KBM-7 (cell line): ENCODE measurements around the gene SUSD1.
"Not testable (repeated sequence)": the region's sequence is repeated elsewhere in the genome, so short reads cannot be mapped to it uniquely, and the experiment has no call there.

ENCODE experiments used
- DNase-seq: peaks from one replicate; pipeline ENCODE4 v3.0.0-alpha.2; 2015
- in situ Hi-C: fragments of 300-500 bp; cut with MboI; formaldehyde crosslinking; loops from 2 replicates; pipeline ENCODE4 v1.14.3; 2020; ENCODE audit warnings: low sequenced_read_pairs, low pct_unique_long_range_greater_than_20kb, mixed read lengths

Gene SUSD1

DNA sequence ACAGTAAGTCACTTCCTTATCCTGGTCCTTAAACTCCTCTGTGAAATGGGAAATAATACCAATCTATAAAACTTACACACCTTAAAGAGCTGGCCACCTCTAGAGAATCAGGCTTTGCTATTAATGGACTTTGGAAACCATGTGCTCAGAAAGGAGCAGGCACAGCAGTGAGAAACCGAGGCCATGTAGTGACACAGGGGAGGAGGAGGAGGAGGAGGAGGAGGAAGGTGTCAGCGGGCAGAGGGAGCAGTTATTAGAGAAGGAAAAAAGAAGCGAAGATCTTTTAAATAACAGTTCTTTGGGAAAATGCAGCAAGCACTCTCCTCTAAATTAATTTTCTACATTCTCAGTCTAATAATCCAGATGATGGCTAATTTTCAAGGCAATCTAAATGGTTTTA is 38.0 kb downstream of the SUSD1 start:
- DNase-seq: no peak
- in situ Hi-C loops: no loop called here

DNA sequence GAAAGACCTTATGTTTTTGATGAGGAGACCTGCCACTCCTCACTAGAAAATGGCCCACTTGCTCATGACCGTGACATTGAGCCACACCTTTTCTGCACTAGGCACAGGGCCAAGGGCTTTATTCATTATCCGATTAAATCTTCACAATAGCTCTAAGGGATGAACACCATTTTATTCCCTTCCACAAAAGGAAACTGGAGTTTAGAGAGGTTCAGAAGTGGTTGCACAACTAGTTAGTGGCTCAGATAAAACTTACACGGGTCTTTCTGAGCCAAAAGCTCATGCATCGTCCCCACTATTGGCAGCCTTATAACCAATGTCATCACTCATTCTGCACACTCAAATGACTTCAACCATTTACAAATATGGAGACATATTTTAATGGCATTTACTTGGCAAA is 39.4 kb downstream of the SUSD1 start:
- DNase-seq: no peak
- in situ Hi-C loops: no loop called here

DNA sequence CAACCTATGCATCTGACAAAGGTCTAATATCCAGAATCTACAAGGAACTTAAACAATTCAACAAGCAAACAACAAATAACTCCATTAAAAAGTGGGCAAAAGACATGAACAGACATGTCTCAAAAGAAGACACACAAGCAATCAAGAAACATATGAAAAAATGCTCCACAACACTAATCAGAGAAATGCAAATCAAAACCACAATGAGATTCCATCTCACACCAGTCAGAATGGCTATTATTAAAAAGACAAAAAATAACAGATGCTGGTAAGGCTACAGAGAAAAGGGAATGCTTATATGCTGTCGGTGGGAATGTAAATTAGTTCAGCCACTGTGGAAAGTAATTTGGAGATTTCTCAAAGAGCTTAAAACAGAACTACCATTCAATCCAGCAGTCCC is 41.3 kb downstream of the SUSD1 start:
- DNase-seq, in situ Hi-C loops: not testable (repeated sequence)

DNA sequence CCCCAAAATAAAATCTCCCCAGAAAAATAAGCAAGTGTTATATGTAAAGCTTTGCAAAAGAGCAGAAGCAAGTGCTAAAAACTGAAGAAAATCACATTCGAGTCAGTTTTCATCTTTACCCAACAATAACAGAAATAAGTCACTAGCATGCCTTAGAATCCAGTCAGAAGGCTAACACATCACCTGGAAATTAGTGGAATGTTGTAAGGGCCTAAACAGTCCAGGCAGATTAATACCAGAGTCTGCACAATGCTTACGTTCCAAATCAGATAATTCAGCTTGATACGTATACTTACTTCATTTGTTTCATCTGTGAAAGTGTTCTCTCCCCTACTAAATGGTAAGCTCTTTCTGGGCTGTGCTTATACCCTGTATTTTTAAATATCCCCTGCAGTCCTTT is 42.7 kb downstream of the SUSD1 start:
- in situ Hi-C loops: no loop called here
- no peak for DNase-seq

DNA sequence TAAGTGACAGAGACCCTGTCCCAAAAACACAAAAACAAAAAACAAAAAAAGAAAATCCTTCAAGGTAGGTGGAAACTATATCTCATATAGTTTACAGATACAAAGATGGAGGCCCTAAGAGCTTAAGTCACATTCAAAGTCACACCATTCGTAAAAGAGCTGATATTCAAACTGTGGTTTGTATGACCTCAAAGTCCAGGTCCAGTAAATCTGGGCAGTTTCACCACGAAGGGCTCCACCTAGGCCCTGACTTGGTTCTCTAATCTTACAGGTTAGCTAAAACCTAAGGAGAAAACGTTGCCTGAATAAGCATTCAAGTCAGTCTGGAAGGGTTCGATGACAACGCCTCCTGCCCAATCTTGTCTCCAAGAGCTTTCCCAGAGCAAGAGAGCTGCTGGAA is 44.1 kb downstream of the SUSD1 start:
- in situ Hi-C loops: no loop called here
- no peak for DNase-seq

DNA sequence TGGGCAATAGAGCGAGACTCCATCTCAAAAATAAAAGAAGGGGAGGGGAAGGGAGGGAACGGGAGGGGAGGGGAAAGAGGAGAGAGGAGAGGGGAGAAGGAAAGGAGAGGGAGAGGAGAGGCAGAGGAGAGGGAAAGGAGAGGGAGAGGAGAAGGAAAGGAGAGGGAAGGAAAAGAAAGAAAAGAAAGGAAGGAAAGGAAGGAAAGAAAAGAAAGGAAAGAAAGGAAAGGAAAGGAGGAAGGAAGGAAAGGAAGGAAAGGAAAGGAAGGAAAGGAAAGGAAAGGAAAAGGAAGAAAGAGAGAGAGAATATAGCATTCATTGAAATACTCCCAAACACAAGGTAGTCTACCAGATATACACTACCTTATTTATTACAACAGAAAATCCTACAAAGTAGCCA is 44.8 kb downstream of the SUSD1 start:
- DNase-seq: no peak
- in situ Hi-C loops: no loop called here

DNA sequence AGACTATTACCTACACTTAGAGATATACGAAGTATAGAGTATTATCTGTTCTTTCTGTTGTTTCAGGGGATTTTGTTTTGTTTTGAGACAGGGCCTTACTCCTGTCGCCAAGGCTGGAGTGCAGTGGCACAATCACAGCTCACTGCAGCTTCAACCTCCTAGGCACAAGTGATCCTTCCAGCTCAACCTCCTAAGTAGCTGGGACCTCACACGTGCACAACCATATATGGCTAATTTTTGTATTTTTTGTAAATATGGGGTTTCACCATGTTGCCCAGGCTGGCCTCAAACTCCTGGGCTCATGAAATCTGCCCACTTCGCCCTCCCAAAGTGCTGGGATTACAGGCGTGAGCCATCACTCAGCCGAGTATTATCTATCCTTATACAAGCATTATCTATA is 45.9 kb downstream of the SUSD1 start:
- in situ Hi-C loops: no loop called here
- no peak for DNase-seq

DNA sequence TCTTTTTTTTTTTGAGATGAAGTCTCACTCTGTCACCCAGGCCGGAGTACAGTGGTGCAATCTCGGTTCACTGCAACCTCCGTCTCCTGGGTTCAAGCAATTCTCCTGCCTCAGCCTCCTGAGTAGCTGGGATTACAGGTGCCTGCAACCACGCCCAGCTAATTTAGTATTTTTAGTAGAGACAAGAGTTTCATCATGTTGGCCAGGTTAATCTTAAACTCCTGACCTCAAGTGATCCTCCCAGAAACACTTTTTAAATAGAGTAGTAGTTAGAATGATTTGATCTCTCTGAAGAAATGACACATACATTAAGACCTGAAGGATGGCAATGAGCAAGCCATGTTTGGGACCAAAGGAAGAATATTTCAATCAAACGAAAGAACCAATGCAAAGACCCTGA is 46.7 kb downstream of the SUSD1 start:
- in situ Hi-C loops, DNase-seq: not testable (repeated sequence)

DNA sequence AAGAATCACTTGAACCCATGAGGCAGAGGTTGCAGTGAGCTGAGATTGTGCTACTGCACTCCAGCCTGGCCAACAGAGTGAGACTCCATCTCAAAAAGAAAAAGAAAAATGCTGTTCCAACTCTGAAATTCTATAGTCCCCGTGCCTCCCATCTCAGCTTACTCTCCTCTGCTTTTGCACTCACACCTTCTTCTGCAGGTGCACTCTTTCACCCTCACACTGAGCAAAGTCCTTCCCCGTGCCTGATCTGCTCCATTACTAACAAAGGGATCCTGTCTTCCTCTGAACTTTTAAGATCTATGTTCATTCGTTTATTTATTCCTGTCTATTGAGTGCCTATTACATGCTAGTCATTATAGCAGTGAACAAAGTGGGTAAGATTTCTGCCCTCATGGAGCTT is 47.8 kb downstream of the SUSD1 start:
- in situ Hi-C loops: no loop called here
- no peak for DNase-seq

DNA sequence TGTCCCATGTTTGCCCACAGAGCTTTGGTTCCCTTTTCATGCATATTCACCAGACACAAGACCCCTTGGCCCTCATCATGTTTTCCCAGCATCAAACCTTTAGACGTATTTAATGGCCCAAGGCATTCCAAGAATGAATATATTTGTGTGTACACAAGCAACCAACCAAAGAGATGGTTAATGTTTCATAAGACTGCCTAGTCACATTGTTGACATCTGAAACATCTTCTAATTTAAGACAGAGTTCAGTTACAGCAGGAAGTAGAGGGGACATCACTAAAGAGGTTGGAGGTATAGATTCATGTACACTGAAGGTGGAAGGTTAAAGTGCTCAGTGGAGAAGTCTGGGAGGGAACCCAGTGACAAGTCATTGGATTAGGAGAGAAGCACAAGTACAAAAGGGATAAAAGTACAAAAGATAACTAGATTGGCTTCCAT is 49.1 kb downstream of the SUSD1 start:
- in situ Hi-C loops: no loop called here
- no peak for DNase-seq

DNA sequence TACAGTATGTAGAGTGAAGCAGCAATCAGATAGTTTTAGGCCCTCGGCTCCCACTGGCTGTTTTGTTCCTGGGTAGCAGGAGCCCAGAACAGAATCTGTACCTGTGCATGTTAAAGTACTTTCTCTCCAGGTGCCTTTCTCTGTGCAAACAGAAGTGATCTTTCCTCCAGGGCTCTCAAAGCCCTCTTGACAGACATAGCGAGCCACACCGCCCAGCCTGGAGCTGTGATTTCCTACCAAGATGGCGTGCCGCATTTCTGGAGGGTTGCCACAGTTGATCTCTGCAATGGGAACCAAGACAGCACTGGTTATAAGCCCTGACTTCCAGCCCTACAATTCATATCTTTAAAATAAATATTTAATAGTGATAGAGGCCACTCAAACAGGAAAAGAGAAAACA is 50.9 kb downstream of the SUSD1 start:
- in situ Hi-C loops: no loop called here
- no peak for DNase-seq

DNA sequence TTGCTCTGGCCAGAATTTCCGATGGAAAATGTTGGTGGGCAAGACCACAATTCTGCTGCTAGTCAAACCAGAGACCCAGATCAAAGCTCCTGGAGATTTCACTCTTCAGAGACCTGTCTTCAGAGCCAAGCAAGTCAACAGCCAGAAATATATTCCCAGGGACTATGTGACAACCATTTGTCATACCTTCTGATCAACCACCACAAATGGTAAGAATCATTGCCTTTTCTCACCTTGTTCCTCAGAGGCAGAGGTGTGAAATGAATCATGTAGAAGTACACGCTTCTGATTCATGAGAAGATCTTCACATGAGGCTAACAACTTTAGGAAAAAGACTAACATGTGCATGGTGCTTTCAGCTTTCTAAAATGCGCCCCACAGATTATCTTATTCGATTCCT is 53.5 kb downstream of the SUSD1 start:
- in situ Hi-C loops: no loop called here
- DNase-seq: no peak

DNA sequence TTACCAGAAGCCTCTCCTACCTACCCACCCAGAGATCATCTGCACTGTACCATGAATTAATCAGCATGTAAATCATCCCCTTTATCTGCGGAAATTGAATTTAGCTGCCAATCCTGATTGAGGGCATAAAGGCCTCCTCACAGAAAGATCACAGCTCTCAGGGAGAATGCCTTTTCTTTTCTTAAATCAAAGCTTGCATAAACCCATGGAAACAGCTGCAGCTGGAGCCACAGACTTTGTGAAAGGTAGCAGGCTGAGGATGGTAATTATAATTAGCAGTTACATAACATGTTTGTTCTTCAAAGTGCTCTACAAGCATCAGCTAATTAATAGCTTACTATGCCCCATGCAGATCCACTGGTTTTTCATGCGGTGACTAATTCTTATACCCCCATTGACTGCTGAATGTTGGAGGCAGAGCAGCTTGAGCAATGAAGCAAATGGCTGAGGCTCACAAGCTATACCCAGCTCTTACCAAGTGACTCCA is 54.6 kb downstream of the SUSD1 start:
- in situ Hi-C loops: no loop called here
- DNase-seq: no peak

DNA sequence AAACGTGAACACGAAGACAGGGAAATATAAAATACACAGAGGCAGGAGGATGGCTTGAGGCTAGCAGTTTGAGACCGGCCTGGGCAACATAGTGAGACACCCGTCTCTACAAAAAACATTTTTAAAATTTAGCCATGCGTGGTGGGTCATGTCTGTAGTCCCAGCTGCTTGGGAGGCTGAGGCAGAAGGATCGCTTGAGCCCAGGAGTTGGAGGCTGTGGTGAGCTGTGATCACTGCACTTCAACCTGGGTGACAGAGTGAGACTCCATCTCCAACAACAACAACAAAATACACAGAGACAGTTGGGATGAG is 55.1 kb downstream of the SUSD1 start:
- in situ Hi-C loops: no loop called here
- no peak for DNase-seq

DNA sequence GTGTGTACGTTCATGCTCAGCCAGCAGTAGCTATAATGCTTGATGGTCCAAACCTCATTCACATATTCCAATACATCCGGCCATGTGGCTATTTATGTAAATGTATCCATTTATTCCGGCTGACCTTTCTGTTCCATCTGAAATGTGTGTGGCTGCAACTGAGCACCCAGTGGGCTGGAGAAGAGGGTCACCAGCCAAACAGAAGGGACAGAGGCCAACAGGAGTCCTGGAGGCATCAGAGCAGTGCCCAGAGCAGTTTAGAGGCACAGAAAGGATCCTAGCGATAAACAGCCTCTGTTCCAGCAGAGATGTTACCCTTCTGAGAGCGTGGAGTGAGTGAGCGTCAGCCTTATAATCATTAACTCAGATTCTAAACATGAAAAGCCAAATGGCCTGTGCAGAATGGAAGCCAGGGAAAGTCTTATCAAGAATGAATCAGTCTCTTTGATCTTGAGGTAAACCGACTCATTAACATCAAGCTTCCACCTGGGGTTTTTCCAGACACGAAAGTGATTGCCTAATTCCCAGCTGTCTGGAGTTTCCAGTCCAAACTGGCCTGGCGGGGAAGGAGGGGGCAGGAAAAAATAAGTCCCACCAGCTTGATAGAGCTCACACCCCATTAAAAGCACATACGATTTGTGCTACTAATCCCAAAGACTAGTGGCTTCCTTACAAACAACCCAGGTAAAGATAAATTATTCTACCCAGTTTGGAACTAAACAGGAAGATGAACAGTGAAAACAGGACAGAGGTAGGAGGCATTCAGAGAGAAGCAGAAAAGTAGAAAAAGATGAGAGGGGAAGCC is 55.7 kb downstream of the SUSD1 start:
- in situ Hi-C loops: no loop called here
- no peak for DNase-seq

DNA sequence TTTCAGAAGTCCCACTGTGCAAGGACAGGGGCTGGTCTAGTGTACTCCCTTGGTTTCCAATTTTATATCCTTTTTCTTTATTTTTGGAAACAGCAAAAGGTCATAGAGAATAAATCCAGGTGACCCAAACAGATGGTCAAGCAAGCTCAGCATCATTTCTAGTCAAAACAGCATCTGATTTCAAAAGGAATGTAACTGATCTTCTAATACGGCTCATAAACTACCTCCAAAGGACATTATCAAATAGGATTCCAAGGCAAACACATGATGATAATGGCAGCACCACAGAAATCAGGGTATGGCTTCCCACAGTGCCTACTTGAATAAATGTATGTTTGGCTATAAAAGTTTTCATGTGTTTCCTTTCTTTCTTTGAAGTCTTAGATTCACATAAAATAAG is 57.1 kb downstream of the SUSD1 start:
- no peak for DNase-seq
- in situ Hi-C loops: no loop called here

DNA sequence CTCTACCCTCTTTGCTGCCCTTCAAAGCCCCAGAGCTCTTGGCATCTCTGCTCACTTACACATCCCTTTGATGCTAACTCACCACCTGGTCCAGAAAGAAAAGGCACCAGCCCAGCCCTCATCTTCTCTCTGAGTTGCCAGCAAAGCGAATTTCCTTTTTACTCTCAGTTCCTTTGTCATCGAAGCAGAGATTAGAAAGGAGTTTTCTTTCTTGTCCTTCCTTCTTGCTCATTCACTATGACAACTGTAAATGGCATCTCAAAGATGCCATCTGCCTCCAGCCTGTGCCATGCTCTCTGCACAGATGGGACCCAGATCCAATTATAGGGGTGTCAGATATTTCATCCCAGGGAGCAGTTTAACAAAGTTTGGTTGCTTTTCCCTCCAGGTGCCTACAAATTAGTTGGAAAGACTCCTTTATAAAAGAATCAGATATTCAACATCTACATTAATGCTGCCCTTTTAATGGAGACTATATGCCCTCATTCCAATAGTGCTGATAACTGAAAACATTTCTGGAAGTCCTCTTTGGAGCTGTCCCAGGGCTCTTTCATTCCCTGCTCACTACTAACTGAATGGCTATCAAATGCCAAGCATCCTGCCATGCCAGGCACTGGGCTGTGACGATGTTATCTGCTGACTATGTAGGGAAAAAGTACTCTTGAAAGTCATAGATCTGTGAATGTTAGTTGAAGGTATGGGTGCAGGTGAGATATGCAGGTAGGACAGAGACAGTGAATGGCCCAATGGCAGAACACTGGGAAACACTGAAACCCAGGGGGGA is 58.9 kb downstream of the SUSD1 start:
- in situ Hi-C loops: no loop called here
- no peak for DNase-seq

DNA sequence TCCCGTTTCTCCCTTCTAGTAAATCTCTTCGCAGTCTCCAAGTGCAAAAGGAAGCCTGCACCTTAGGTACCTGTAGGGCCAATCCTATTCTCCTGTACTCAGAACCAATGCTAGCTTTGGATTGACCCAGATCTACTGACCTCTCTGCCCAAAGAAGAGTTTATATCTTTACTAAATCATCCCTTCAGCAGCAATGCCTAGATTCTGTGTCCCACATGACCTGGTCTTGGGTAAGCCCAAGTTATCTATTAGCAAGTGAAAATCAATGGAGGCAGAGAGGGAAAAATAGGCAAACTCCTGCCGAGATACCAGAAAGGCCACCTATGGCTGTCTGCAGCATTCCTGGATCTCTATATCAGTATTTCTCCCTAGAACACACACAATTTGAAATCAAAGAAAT is 60.0 kb downstream of the SUSD1 start:
- no peak for DNase-seq

DNA sequence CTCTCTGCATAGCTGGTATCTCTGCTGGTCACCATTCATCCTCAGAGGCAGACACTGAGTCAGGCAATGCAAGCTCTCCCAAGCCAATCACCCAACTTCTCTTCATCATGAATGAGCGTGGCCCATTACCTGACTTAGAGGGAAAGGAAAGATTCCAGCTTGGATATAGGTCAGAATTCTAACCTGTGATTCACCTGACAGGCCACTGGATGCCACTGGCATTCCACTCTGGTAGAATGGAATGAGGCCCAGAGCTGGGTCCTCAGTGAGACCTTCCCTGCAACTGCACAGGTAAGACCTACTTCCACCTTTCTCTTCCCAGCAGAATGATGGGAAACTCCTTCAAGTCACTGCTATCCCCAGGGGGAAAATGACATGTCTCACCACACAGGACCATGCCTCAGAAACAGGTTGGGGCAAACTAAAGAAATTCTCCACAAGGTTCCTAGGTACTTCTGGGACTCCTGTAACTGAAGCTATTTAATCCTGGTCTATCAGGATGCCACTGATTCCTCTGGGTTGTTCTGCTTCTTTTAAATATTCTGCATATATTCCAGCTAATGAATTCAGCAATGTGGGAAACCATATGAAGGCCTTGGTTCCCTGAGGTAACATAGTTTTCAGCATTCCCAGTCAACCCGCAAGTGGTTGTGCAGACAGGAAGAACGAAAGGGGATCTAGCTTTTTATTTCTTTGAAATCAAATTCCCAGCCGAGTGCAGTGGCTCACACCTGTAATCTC is 62.0 kb downstream of the SUSD1 start:
- in situ Hi-C loops: no loop called here
- no peak for DNase-seq

More for the DNA sequence above, 60.0 kb downstream of the SUSD1 start:
- in situ Hi-C loops: no loop called here

DNA sequence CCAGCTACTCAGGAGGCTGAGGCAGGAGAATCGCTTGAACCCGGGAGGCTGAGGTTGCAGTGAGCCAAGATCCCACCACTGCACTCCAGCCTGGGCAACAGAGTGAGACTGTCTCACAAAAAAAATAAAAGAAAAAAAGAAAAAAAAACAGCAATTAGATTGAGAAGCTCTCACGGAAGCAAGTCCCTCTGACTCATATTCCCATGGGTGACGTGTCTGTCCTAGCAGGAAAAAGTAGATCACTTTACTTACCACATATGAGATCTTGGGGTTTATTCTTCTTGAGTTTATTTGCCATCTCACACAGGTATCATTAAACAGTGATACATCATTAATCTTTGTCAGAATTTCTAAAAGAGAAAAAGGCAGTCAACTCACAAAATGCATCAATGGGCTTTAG is 62.6 kb downstream of the SUSD1 start:
- DNase-seq: no peak
- in situ Hi-C loops: no loop called here
